ENCODE measurements around the gene OR2AG2.
A peak's percentile ranks its signal among the peaks of the same experiment; 100 is the strongest.

OR2AG2 gene

GRCh38 chr11:6742260-6742659 is 29.5 kb downstream of the OR2AG2 start:
- no peak for DNase-seq

DNA sequence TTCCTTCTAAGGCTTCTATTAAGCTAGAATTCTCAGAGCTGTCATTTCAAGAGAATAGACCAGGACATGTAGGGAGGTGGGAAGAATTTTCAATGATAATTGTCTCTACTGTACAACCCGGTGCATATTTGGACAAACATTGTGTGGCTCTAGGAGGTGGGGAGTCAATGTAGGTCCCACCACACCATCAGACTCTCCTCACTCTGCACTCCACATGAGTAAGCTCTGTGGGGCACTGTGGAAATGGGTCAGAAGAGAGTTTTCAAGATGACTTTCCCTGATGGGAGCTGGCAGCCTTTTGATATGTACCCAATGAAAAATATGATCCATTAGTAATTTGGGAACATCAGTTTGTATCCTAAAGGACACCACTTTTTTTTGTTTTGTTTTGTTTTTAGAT is 33.2 kb downstream of the OR2AG2 start:
- DNase-seq = no peak

GRCh38 chr11:6737872-6738466 is 33.8 kb downstream of the OR2AG2 start:
- peak in 10 of 56 donors; percentile 1 to 36 (median 2) for DNase-seq

GRCh38 chr11:6736495-6737121 is 35.2 kb downstream of the OR2AG2 start:
- no peak for DNase-seq

GRCh38 chr11:6735306-6735705 is 36.5 kb downstream of the OR2AG2 start:
- no peak for DNase-seq

DNA sequence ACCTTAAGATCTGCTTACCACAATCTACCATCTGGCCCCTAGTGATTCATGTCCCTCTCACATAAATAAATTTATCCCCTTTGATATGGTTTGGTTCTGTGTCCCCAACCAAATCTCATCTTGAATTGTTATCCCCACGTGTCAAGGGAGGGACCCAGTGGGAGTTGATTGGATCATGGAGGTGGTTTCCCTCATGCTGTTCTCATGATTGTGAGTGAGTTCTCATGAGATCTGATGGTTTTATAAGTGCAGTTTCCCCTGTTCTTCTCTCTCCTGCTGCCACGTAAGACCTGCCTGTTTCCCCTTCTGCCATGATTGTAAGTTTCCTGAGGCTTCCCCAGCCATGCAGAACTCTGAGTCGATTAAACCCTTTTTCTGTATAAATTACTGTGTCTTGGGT is 37.2 kb downstream of the OR2AG2 start:
- DNase-seq = no peak

DNA sequence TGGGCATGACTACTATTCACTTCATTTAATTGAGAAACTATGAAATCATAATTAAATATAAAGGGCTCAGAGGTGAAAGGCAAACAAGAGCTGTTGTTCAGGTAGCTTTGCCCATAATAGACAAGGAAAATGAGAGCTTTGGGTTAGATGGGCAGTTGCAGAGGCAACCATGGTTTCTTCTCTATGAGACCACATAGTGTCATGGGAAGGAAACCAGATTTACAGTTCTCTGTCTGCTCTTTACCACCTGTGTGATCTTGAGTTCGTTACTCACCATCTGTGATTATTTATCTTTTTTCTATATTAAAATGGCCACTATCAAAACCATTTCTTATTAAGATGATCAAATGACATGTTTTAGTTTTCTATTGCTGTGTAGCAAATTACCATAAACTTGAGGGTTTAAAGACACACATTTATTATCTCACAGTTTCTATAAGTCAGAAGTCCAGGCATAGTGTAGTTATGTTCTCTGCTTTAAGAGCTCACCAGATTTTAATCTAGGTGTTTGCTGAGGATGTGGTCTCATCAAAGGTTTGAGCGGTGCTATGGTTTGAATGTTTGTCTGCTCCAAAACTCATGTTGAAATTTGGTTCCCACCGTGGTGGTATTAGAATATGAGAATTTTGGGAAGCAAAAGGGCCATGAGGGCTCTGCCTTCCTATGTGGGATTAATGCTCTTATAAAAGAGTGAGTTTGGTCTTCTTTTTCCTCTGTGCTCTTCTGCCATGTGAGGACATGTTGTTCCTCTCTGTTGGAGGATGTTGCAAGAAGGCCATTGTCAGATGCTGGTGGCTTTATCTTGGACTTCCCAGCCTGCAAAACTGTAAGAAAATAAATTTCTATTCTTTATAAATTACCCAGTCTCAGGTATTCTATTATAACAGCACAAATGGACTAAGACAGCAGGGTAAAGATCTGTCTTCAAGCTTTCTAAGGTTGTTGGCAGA is 38.2 kb downstream of the OR2AG2 start:
- no peak for DNase-seq

GRCh38 chr11:6727971-6728760 is 43.6 kb downstream of the OR2AG2 start:
- no peak for DNase-seq

DNA sequence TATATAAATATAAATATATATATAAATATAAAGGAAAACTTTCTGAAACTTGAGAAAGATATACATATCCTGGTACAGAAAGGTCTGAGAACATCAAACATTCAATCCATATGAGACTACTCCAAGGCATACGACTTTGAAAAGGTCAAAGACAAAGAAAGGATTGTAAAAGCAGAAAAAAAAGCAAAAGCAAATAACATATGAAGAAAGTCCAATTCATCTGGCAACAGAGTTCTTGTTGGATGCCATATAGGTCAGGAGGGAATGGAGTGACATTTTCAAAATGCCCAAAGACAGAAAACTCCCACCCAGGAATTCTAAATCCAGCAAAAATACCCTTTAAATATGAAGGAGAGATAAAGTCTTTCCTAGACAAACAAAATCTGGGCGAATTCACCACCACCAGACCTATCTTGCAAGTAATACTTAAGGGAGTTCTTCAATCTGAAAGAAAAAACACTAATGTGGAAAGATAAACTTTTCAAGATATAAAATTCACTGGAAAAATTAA is 46.3 kb downstream of the OR2AG2 start:
- DNase-seq = no peak

DNA sequence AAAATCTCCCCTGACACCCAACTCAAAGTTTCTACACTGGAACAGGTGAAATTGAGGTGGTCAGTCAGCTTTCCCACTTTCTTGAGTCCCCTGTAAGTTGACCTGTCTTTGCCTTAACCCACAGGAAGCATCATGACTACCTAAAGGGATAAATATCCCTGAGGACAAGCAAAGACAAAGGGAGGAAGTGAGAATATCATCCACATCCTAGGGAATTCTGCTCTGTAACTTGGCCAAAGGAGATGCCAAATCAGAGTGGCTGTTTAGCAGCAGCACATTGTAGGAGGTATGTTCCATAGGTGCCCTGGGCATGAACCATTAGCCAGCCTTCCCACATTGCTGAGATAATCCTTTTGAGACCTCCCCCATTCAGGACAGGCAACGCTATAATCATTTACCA is 47.8 kb downstream of the OR2AG2 start:
- no peak for DNase-seq

DNA sequence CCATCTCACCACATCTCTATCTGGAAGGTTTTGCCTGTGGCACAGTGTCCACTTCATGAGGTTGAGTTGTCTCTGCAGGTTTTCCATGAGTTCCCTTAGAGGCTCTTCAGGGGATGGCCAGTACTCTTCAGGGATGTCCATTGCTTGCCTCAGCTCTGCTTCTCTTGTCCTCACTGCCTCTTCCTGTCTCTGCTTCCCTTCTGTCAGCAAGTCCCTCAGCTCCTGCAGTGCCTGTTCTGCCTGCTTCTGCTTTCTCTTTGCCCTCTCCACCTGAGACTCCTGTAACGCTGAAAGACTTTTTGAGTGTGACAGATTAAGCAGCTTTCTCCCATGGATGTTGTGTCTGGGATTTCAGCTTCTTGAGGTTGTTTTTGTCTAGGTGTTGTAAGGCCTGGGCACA is 50.4 kb downstream of the OR2AG2 start:
- DNase-seq = no peak

DNA sequence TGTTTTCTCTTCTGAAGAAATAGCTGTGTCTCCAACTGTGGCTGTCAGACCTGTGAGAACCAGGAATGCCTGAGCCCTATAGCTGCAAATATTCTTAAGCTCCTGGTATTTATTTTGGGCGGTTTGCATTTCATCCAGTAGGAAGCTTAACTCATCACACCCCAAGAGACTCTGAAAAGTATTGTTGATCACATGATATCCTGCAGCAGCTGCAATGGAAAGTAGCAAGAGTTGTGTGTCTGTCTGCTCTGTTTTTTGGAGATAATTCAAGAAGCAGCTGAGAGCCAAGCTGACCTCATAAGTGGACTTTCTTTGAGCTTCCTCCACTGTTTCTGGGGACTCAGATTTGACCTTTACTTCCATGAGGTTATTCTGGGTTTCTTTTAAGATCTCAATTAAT is 52.2 kb downstream of the OR2AG2 start:
- DNase-seq = no peak

GRCh38 chr11:6717426-6717825 is 54.4 kb downstream of the OR2AG2 start:
- DNase-seq = no peak

All from nucleus accumbens (tissue), 56 donors.